Measurements from ENCODE around the gene C6orf47. TPM values are rescaled to one million over a fixed set of nuclear protein-coding genes. Genes with fewer than 3 reads are reported as not detected.

The C6orf47 gene
- total and polyA plus RNA-seq, 2 donors from 2014 or later: 25.5 to 26.5 TPM

GRCh38 chr6:31690231-31691077 is 29.9 kb upstream of the C6orf47 start:
- Histone ChIP-seq H3K27me3 (ENCODE audit: control insufficient read depth, insufficient read depth, low read length) (no peaks in the 10 kb centered on the region), H3K36me3 (ENCODE audit: control insufficient read depth in 2 of 3, insufficient read depth in 3 of 3, low read length in 3 of 3) (peaks cover 9 to 49% (median 46%) of the 10 kb centered on the region in 3 donors), H3K27ac (ENCODE audit: low read depth in 2 of 2, low read length in 2 of 2) (no peak overlapping the region), H3K4me3 (ENCODE audit: low read length in 3 of 3) (no peak overlapping the region), H3K4me1 (ENCODE audit: control insufficient read depth in 2 of 3, insufficient read depth in 2 of 3, low read depth in 1 of 3, low read length in 3 of 3) (no peaks in the 10 kb centered on the region), H3K9ac (ENCODE audit: low read length in 3 of 3) (no peak overlapping the region), H3K9me3 (ENCODE audit: control insufficient read depth in 2 of 3, insufficient read depth in 1 of 3, low read length in 3 of 3) (no peaks in the 10 kb centered on the region)
- intact Hi-C loops (cut with DNase I): no loop called here
- DNase-seq: no peak
- no peak for TF ChIP-seq CTCF (IDR thresholded peaks at IDR 0.05; ENCODE audit: borderline replicate concordance, extremely low read depth, insufficient read depth)
- no peak for FAIRE-seq

- H3K36me3 ChIP-seq (ENCODE audit: control insufficient read depth in 2 of 3, insufficient read depth in 3 of 3, low read length in 3 of 3): peaks cover 4 to 46% (median 40%) of the 10 kb centered on the region in 3 donors
- no peaks in the 10 kb centered on the region for H3K4me1 ChIP-seq (ENCODE audit: control insufficient read depth in 2 of 3, insufficient read depth in 2 of 3, low read depth in 1 of 3, low read length in 3 of 3)
- no peak overlapping the region for H3K4me3 ChIP-seq (ENCODE audit: low read length in 3 of 3)
- DNase-seq (peak in 1 of 5 donors; percentile 17), FAIRE-seq (no peak)
- no peak for TF ChIP-seq CTCF (IDR thresholded peaks at IDR 0.05; ENCODE audit: borderline replicate concordance, extremely low read depth, insufficient read depth)
- H3K27me3 ChIP-seq (ENCODE audit: control insufficient read depth, insufficient read depth, low read length): no peaks in the 10 kb centered on the region
- H3K9me3 ChIP-seq (ENCODE audit: control insufficient read depth in 2 of 3, insufficient read depth in 1 of 3, low read length in 3 of 3): no peaks in the 10 kb centered on the region
- no peak overlapping the region for H3K27ac ChIP-seq (ENCODE audit: low read depth in 2 of 2, low read length in 2 of 2)
- intact Hi-C loops (cut with DNase I): no loop called here
- no peak overlapping the region for H3K9ac ChIP-seq (ENCODE audit: low read length in 3 of 3)
Observed at GRCh38 chr6:31689249-31690110, 28.9 kb upstream of the C6orf47 start.

GRCh38 chr6:31687860-31688693 is 27.5 kb upstream of the C6orf47 start:
- TF ChIP-seq CTCF (IDR thresholded peaks at IDR 0.05; ENCODE audit: borderline replicate concordance, extremely low read depth, insufficient read depth): no peak
- no peak overlapping the region for H3K27ac ChIP-seq (ENCODE audit: low read depth in 2 of 2, low read length in 2 of 2)
- H3K27me3 ChIP-seq (ENCODE audit: control insufficient read depth, insufficient read depth, low read length): no peaks in the 10 kb centered on the region
- peaks cover 0 to 2% (median 0%) of the 10 kb centered on the region in 3 donors for H3K4me1 ChIP-seq (ENCODE audit: control insufficient read depth in 2 of 3, insufficient read depth in 2 of 3, low read depth in 1 of 3, low read length in 3 of 3)
- no peak for FAIRE-seq
- intact Hi-C loops (cut with DNase I): no loop called here
- H3K9me3 ChIP-seq (ENCODE audit: control insufficient read depth in 2 of 3, insufficient read depth in 1 of 3, low read length in 3 of 3): no peaks in the 10 kb centered on the region
- H3K9ac ChIP-seq (ENCODE audit: low read length in 3 of 3): no peak overlapping the region
- H3K4me3 ChIP-seq (ENCODE audit: low read length in 3 of 3): no peak overlapping the region
- no peak for DNase-seq
- peaks cover 2 to 46% (median 40%) of the 10 kb centered on the region in 3 donors for H3K36me3 ChIP-seq (ENCODE audit: control insufficient read depth in 2 of 3, insufficient read depth in 3 of 3, low read length in 3 of 3)

Data from kidney (tissue), 14 donors.